ENCODE results near the gene SPATA45.
A peak's percentile ranks its signal among the peaks of the same experiment; 100 is the strongest.
"Not testable (repeated sequence)": the region's sequence is repeated elsewhere in the genome, so short reads cannot be mapped to it uniquely, and the experiment has no call there.

The SPATA45 gene

DNA sequence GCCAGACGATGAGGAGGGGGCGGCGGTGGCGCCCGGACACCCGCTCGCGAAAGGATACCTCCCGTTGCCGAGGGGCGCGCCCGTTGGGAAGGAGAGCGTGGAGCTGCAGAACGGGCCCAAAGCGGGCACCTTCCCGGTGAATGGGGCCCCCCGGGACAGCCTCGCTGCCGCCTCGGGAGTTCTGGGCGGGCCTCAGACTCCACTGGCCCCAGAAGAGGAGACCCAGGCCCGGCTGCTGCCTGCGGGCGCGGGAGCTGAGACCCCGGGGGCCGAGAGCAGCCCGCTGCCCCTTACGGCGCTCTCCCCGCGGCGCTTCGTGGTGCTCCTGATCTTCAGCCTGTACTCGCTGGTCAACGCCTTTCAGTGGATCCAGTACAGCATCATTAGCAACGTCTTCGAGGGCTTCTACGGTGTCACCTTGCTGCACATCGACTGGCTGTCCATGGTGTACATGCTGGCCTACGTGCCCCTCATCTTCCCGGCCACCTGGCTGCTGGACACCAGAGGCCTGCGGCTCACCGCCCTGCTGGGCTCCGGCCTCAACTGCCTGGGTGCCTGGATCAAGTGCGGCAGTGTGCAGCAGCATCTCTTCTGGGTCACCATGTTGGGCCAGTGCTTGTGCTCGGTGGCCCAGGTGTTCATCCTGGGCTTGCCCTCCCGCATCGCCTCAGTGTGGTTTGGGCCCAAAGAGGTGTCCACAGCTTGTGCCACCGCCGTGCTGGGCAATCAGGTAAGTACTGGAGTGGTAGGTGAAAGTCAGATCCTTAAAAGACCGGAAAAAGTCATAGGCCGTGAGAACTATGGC lies 11.2 kb upstream of the SPATA45 start:
- Histone ChIP-seq H3K27me3 (replicated peaks) (no peaks in the 10 kb centered on the region), H3K27ac (peak overlapping the region; percentile 83), H3K36me3 (replicated peaks) (peaks cover 1% of the 10 kb centered on the region), H3K4me3 (ENCODE audit: low read depth, low read length) (peak overlapping the region; percentile 65)
- TF ChIP-seq, protein P1, sequence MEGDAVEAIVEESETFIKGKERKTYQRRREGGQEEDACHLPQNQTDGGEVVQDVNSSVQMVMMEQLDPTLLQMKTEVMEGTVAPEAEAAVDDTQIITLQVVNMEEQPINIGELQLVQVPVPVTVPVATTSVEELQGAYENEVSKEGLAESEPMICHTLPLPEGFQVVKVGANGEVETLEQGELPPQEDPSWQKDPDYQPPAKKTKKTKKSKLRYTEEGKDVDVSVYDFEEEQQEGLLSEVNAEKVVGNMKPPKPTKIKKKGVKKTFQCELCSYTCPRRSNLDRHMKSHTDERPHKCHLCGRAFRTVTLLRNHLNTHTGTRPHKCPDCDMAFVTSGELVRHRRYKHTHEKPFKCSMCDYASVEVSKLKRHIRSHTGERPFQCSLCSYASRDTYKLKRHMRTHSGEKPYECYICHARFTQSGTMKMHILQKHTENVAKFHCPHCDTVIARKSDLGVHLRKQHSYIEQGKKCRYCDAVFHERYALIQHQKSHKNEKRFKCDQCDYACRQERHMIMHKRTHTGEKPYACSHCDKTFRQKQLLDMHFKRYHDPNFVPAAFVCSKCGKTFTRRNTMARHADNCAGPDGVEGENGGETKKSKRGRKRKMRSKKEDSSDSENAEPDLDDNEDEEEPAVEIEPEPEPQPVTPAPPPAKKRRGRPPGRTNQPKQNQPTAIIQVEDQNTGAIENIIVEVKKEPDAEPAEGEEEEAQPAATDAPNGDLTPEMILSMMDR (IDR thresholded peaks at IDR 0.05; ENCODE audit: low read depth, low read length, missing control alignments), result no peak
- in situ Hi-C loops (cut with HindIII; ENCODE audit: low pct_ligation_motif_present, low sequenced_read_pairs), result no loop called here
- DNase-seq, result peak; percentile 28

DNA sequence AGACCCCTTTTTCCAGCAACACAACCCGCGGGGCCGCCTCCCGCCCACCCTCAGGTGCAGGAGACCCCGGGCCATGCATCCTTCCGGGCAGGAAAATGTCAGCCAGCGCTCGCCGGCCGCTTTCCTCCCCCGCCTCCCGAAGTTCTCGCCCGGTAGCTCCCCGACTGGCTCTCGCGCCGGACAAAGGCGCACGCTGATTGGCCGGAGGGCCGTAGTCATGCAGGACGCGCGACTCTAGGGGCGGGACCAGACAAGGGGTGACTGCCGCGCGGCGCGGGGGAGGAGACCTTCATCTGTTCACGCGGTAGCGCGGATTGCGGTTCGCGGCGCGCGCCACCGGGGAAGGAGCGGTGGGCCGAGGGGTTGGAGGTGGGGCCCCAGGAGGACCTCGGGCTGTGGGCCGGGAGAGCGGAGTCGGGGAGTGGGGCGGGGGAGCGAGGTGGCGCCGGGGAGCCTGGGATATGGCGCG lies 10.6 kb upstream of the SPATA45 start, which contains the start of gene FLVCR1:
Gene FLVCR1 (plus strand): TSS at position 284 of the 469 bp plus-strand sequence. CDS start 178 bp downstream, at position 462.
- peak within 1 kb of the TSS; percentile 65 for H3K4me3 ChIP-seq (ENCODE audit: low read depth, low read length)
- peak; percentile 96 for DNase-seq
- H3K27me3 ChIP-seq (replicated peaks), result no peaks in the 10 kb centered on the region
- peak within 1 kb of the TSS; percentile 83 for H3K27ac ChIP-seq
- in situ Hi-C loops (cut with HindIII; ENCODE audit: low pct_ligation_motif_present, low sequenced_read_pairs), result no loop called here
- no peaks in the 10 kb centered on the region for H3K36me3 ChIP-seq (replicated peaks)
- TF ChIP-seq, protein P1 (IDR thresholded peaks at IDR 0.05; ENCODE audit: low read depth, low read length, missing control alignments), result no peak

DNA sequence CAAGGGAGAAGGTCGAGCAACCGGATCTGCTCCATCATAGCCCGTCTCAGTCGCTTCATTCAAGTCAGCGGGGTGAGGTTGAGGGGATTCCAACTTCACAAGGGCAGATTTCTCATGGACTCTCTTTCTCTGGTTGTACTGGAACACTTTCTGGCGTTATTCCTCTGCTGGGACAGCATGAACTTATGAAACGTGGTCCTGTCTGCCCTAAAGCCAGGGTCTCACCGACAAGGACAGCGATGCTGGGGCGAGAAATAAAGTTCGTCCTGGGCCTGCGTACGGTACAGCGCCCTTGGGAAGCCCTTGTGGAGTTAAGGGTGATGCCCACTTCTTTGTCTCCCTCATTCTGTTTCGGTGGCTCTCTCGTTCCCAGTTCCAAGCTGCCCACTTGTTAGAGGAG lies 9.3 kb upstream of the SPATA45 start:
- Histone ChIP-seq H3K27me3 (replicated peaks) (no peaks in the 10 kb centered on the region), H3K4me3 (ENCODE audit: low read depth, low read length) (no peak overlapping the region), H3K27ac (no peak overlapping the region), H3K36me3 (replicated peaks) (no peaks in the 10 kb centered on the region)
- TF ChIP-seq, protein P1 (IDR thresholded peaks at IDR 0.05; ENCODE audit: low read depth, low read length, missing control alignments), result no peak
- in situ Hi-C loops (cut with HindIII; ENCODE audit: low pct_ligation_motif_present, low sequenced_read_pairs), result no loop called here
- no peak for DNase-seq

DNA sequence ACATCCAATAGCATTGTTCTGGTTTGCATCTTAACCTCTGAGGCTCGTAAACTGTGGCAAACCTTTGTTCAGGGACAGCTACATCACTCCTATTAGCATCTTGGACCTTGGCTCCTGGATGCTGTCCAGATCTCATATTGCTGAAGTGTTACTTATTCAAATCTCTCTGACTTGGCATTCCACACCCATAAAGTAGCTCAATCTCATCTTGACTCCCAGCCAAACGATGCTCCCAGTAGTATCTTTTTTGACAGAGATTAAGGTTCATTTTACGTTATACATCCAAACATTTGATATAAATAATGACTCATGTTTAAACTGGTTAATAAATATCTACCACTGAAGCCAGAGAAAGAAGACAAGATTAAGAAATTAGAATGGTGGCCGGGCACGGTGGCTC lies 6.2 kb upstream of the SPATA45 start:
- no peak overlapping the region for H3K27ac ChIP-seq
- no peak for DNase-seq
- TF ChIP-seq, protein P1 (IDR thresholded peaks at IDR 0.05; ENCODE audit: low read depth, low read length, missing control alignments), result no peak
- H3K36me3 ChIP-seq (replicated peaks), result no peaks in the 10 kb centered on the region
- no peaks in the 10 kb centered on the region for H3K27me3 ChIP-seq (replicated peaks)
- H3K4me3 ChIP-seq (ENCODE audit: low read depth, low read length), result no peak overlapping the region
- in situ Hi-C loops (cut with HindIII; ENCODE audit: low pct_ligation_motif_present, low sequenced_read_pairs), result no loop called here

DNA sequence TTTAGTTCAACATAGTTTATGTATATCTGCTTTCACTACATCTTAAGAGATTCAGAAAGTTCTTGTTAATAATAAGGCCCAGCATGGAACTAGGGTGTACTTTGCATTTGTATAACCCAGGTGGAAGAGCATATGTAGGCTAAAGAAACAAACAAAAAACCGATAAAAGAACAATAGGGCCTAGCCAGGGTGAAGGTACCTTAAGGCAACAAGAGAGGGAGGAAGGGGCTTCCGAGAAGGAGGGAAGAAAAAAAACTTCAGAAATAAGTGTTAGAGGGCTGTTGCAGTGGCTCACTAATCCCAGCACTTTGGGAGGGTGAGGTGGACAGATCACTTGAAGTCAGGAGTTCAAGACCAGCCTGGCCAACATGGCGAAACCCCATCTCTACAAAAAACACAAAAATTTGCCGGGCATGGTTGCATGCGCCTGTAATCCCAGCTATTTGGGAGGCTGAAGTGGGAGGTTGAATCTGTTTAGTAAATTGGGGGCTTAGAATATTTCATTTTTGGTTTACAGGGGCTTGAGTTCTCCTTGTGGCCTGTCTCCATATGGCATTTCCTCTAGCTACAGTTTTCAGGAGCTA lies 4.7 kb upstream of the SPATA45 start:
- no peak overlapping the region for H3K27ac ChIP-seq
- no peak for DNase-seq
- in situ Hi-C loops (cut with HindIII; ENCODE audit: low pct_ligation_motif_present, low sequenced_read_pairs), result no loop called here
- TF ChIP-seq, protein P1 (IDR thresholded peaks at IDR 0.05; ENCODE audit: low read depth, low read length, missing control alignments), result no peak
- no peaks in the 10 kb centered on the region for H3K27me3 ChIP-seq (replicated peaks)
- H3K36me3 ChIP-seq (replicated peaks), result no peaks in the 10 kb centered on the region
- H3K4me3 ChIP-seq (ENCODE audit: low read depth, low read length), result no peak overlapping the region

DNA sequence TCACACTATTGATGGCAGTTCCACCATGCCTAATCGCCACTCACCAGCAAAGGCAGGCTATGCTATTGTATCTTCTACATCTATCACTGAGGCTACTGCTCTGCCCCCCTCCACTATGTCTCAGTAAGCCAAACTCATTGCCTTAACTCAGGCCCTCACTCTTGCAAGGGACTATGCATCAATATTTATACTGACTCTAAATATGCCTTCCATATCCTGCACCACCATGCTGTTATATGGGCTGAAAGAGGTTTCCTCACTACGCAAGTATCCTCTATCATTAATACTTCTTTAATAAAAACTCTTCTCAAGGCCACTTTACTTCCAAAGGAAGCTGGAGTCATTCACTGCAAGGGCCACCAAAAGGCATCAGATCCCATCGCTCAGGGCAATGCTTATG lies 2.9 kb downstream of the SPATA45 start:
- H3K4me3 ChIP-seq (ENCODE audit: low read depth, low read length); H3K27ac ChIP-seq; DNase-seq; H3K36me3 ChIP-seq (replicated peaks); H3K27me3 ChIP-seq (replicated peaks); in situ Hi-C loops (cut with HindIII; ENCODE audit: low pct_ligation_motif_present, low sequenced_read_pairs): not testable (repeated sequence)
